Measurements from ENCODE around the gene IPO11.
A peak's percentile ranks its signal among the peaks of the same experiment; 100 is the strongest.

The IPO11 gene
- total RNA-seq = 16.7 reads per million, percentile 43 among the genes with 10 or more reads in this experiment

GRCh38 chr5:62412549-62413329 is at the start of gene IPO11:
Gene IPO11, plus strand, starts transcription at chr5:62412763. Its CDS starts 24,517 bp downstream, at chr5:62437280.
- peak; percentile 97 for DNase-seq

DNA sequence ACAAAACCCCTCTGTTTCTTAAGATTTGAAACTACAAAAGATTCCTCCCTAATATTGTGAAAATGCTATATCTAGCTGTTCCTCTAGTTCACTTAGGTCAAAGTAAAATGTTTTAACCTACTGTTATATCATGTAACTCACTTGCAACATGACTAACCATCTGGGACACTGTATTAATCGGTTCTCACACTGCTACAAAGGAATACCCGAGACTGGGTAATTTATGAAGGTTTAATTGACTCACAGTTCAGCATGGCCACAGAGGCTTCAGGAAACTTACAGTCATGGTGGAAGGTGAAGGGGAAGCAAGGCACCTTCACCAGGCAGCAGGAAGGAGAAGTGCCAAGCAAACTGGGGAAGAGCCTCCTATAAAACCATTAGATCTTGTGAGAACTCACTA is 43.5 kb upstream of the IPO11 start:
- DNase-seq = no peak

- DNase-seq = no peak
Observed at GRCh38 chr5:62371409-62371808, 41.2 kb upstream of the IPO11 start.

- no peak for DNase-seq
Observed at GRCh38 chr5:62372600-62372999, 40.0 kb upstream of the IPO11 start.

DNA sequence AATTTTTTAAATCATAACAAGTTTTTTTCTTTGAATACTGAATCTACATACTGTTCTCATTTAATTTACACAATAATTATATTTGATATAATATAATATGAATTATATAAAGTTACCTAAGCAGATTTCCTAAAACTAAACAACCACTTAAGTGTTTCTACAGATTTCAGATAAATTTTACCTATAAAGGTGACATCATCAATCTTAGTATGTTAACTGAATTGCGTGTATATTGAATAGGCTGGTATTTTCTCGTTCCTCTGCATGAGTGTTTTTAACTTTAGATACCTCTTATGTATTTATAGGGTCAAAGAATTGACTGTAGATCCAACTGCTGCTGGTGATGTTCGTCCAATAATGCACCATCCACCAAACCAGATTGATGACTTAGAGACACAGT is 39.2 kb upstream of the IPO11 start:
- no peak for DNase-seq

GRCh38 chr5:62374090-62374489 is 38.5 kb upstream of the IPO11 start:
- DNase-seq = no peak

DNA sequence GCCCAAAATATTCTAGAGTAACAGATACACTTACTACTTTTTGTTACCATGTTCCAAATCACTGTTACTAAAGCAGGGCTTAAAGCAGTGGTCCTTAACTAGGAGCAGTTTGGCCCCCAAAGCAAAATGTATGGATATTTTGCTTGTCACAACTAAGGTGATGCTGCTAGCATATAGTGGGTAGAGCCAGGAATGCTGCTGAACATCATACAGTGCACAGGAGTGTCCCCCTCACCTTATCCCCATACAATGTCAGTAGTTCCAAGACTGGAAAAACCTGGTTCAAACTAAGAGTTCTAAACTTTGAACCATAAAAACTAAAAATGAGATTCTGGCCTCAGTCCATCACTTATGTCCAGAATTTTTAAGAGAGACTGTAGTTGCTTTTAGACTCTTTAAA is 36.9 kb upstream of the IPO11 start:
- DNase-seq = no peak

GRCh38 chr5:62376064-62376463 is 36.5 kb upstream of the IPO11 start:
- DNase-seq = no peak

DNA sequence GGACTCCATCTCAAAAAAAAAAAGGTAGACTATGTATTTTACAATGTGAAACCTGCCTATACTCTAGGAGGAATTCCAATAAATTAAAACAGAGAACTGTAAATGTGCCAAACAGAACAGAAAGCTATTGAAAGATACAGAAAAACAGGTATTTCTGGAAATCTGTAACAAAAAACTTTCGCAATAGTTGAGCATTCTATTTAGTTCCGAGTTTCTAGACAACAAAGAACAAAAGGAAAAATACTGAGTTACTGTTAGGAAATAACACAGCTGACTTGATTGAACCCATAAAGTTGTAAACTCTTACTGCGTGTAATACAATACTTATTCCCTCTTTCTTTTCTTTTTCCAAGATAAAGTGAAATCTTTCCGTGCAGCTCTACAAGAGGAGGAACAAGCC is 27.4 kb upstream of the IPO11 start:
- DNase-seq = no peak

GRCh38 chr5:62385816-62386400 is 26.7 kb upstream of the IPO11 start:
- DNase-seq = no peak

DNA sequence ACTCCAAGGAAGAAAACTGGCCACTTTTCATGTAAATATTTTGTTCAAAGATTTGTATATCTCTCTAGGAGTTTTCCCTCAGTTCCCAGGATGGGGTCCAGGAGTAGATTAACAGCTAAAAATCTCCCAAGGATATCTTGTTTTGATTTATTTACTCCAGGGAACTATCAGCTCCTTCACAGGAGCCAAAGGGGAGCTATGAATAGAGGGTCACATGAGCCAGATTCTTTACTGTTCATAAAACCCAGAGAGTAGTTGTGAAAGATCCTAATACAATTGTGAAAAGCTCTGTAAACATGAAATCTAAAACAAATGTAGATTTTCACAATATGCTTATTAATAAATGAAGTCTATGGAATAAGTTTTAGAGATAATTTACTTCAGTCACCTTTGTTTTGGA is 25.7 kb upstream of the IPO11 start:
- DNase-seq = no peak

GRCh38 chr5:62395210-62395950 is 17.2 kb upstream of the IPO11 start:
- no peak for DNase-seq

- DNase-seq = peak; percentile 91
Observed at GRCh38 chr5:62403411-62404250, 8.9 kb upstream of the IPO11 start, which contains the start of gene DIMT1. Gene DIMT1, minus strand, starts transcription at chr5:62403905. Its CDS starts 133 bp downstream, at chr5:62403772.

DNA sequence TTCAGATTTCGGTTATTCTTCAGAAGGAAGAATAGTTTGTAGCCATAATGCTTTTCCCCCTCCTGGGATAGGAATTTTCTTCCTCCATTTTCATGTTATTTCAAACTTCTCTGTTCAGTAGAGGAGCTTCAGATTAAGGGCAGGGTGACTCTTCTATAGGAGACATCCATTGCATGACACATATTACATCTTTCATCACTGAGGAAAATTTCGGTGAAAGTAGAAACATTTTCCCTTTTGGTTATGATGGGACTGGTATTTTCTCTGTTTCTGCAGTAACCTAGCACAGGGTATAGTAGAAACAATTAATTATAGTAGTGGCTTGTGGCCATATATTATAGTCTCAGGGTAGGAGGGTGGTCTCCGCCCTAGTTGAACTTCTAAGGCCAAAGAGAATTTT is 1.1 kb downstream of the IPO11 start:
- no peak for DNase-seq

GRCh38 chr5:62418462-62419076 is 6.0 kb downstream of the IPO11 start:
- DNase-seq = no peak

- no peak for DNase-seq
Observed at GRCh38 chr5:62419609-62420008, 7.0 kb downstream of the IPO11 start.

- no peak for DNase-seq
Observed at GRCh38 chr5:62421414-62421813, 8.9 kb downstream of the IPO11 start.

- DNase-seq = no peak
Observed at GRCh38 chr5:62424763-62425162, 12.2 kb downstream of the IPO11 start.

- DNase-seq = no peak
Observed at GRCh38 chr5:62431735-62432620, 19.4 kb downstream of the IPO11 start.

GRCh38 chr5:62432621-62433064 is 20.1 kb downstream of the IPO11 start:
- no peak for DNase-seq

GRCh38 chr5:62448528-62448927 is 36.0 kb downstream of the IPO11 start:
- no peak for DNase-seq
